Fibroblast of lung (primary cell): ENCODE data around the gene THOP1. TPM values are rescaled to one million over a fixed set of nuclear protein-coding genes. Genes with fewer than 3 reads are reported as not detected.

Experiments used
- DNase-seq, 2 donors: peaks; one replicate each; pipeline versions ENCODE4 v3.0.0 to v3.0.0-alpha.2; 2010; ENCODE audit warnings: low read depth in 2 of 2
- H2AFZ ChIP-seq: 2 replicates; pipeline ENCODE4 v1.5.1; 2012; ENCODE audit warnings: low read length, control low read depth, inconsistent platforms
- H3K27ac ChIP-seq: 2 replicates; pipeline ENCODE4 v1.5.1; 2011; ENCODE audit warnings: low read length, control low read depth; ENCODE audit not compliant: insufficient read depth
- H3K27me3 ChIP-seq: 2 replicates; pipeline ENCODE4 v1.5.1; 2011; ENCODE audit warnings: mild to moderate bottlenecking, low read length; ENCODE audit not compliant: control insufficient read depth, insufficient read depth
- H3K36me3 ChIP-seq: 2 replicates; pipeline ENCODE4 v1.5.1; 2011; ENCODE audit warnings: low read length; ENCODE audit not compliant: control insufficient read depth, insufficient read depth
- H3K4me1 ChIP-seq: 2 replicates; pipeline ENCODE4 v1.5.1; 2011; ENCODE audit warnings: low read length; ENCODE audit not compliant: control insufficient read depth, insufficient read depth; ENCODE audit errors: extremely low read depth
- H3K4me2 ChIP-seq: 2 replicates; pipeline ENCODE4 v1.5.1; 2011; ENCODE audit warnings: low read length, control low read depth; ENCODE audit not compliant: insufficient read depth; ENCODE audit errors: extremely low read depth
- H3K4me3 ChIP-seq, 4 experiments: fragments of 200-600 bp in 1 of 4; sonication (generic) in 1 of 4; replicated peaks in 1 of 4; 2 replicates each; pipeline ENCODE4 v1.5.1; 2011 to 2016; ENCODE audit warnings: low read length in 4 of 4, low read depth in 3 of 4, mild to moderate bottlenecking in 3 of 4, control low read depth in 2 of 4, inconsistent platforms in 1 of 4, mixed read lengths in 1 of 4; ENCODE audit not compliant: insufficient read depth in 1 of 4; ENCODE audit errors: control extremely low read depth in 1 of 4
- H3K79me2 ChIP-seq: 2 replicates; pipeline ENCODE4 v1.5.1; 2012; ENCODE audit warnings: mild to moderate bottlenecking, low read length, inconsistent platforms; ENCODE audit not compliant: control insufficient read depth, insufficient read depth
- H3K9ac ChIP-seq: 2 replicates; pipeline ENCODE4 v1.5.1; 2011; ENCODE audit warnings: mild to moderate bottlenecking, low read length, control low read depth; ENCODE audit not compliant: insufficient read depth
- H3K9me3 ChIP-seq: 2 replicates; pipeline ENCODE4 v1.5.1; 2012; ENCODE audit warnings: low read depth, low read length; ENCODE audit not compliant: control insufficient read depth, insufficient read depth
- H4K20me1 ChIP-seq: 2 replicates; pipeline ENCODE4 v1.5.1; 2011; ENCODE audit warnings: low read length; ENCODE audit not compliant: control insufficient read depth, insufficient read depth; ENCODE audit errors: extremely low read depth
- CTCF ChIP-seq, 2 donors: IDR thresholded peaks in 1 of 2; conservative IDR thresholded peaks in 1 of 2; 1 replicate in 1 of 2; 2 replicates in 1 of 2; pipeline ENCODE4 v1.5.1; 2011 to 2012; ENCODE audit warnings: low read length in 2 of 2, control low read depth in 1 of 2, inconsistent platforms in 1 of 2, low read depth in 1 of 2, mild to moderate bottlenecking in 1 of 2
- EZH2 ChIP-seq: IDR thresholded peaks from 2 replicates; pipeline ENCODE4 v1.5.1; 2012; ENCODE audit warnings: low read length, control low read depth, mild to moderate bottlenecking; ENCODE audit errors: missing control alignments
- polyA plus RNA-seq, 2 donors: library from polyadenylated mRNA; depleted of rRNA in 1 of 2; stranded (reverse) in 1 of 2; unstranded in 1 of 2; fragments of >200 nt; gene quantifications; 2 replicates each; pipeline ENCODE4 v1.2.1, GENCODE V29; 2011 to 2012; ENCODE audit warnings: missing spikeins in 1 of 2
- total RNA-seq: library from RNA; depleted of rRNA; stranded (reverse); fragments of >200 nt; gene quantifications from 2 replicates; pipeline ENCODE4 v1.2.1, GENCODE V29; 2014

The THOP1 gene
- total and polyA plus RNA-seq, 2 donors (not counting 1 experiment from before 2014, with no cell fraction given), result 23.6 to 49.5 TPM

- Histone ChIP-seq H3K9me3 (no peaks in the 10 kb centered on the region), H3K4me2 (no peak overlapping the region), H3K27me3 (no peaks in the 10 kb centered on the region), H4K20me1 (no peaks in the 10 kb centered on the region), H3K4me3 (no peak overlapping the region), H3K9ac (no peak overlapping the region), H2AFZ (no peak overlapping the region), H3K4me1 (no peaks in the 10 kb centered on the region), H3K79me2 (no peaks in the 10 kb centered on the region), H3K27ac (no peak overlapping the region), H3K36me3 (no peaks in the 10 kb centered on the region)
- no peak for TF ChIP-seq EZH2
- TF ChIP-seq CTCF (conservative IDR thresholded peaks at IDR 0.05 in 1 of 2, IDR thresholded peaks at IDR 0.05 in 1 of 2; ENCODE audit: low read depth in 1 of 2, low read length in 2 of 2), result no peak
- no peak for DNase-seq
These were observed 38.0 kb upstream of the THOP1 start for GRCh38 chr19:2747349-2747748.

GRCh38 chr19:2750808-2751437 is 34.4 kb upstream of the THOP1 start:
- Histone ChIP-seq H3K27me3 (no peaks in the 10 kb centered on the region), H3K36me3 (peaks cover 10% of the 10 kb centered on the region), H3K4me1 (no peaks in the 10 kb centered on the region), H3K27ac (no peak overlapping the region), H2AFZ (no peak overlapping the region), H3K79me2 (no peaks in the 10 kb centered on the region), H3K9me3 (no peaks in the 10 kb centered on the region), H3K9ac (no peak overlapping the region), H4K20me1 (no peaks in the 10 kb centered on the region), H3K4me2 (no peak overlapping the region), H3K4me3 (no peak overlapping the region)
- no peak for DNase-seq
- TF ChIP-seq EZH2 (no peak), CTCF (conservative IDR thresholded peaks at IDR 0.05 in 1 of 2, IDR thresholded peaks at IDR 0.05 in 1 of 2; ENCODE audit: low read depth in 1 of 2, low read length in 2 of 2) (no peak)

GRCh38 chr19:2751438-2751830 is 33.9 kb upstream of the THOP1 start:
- no peak overlapping the region for H3K4me3 ChIP-seq

More at GRCh38 chr19:2751438-2751830, 33.9 kb upstream of the THOP1 start:
- H3K27ac ChIP-seq, result no peak overlapping the region
- DNase-seq, result no peak
- H3K79me2 ChIP-seq, result no peaks in the 10 kb centered on the region
- H3K4me1 ChIP-seq, result no peaks in the 10 kb centered on the region
- H3K4me2 ChIP-seq, result no peak overlapping the region
- H3K27me3 ChIP-seq, result no peaks in the 10 kb centered on the region
- H3K9ac ChIP-seq, result no peak overlapping the region
- TF ChIP-seq CTCF (conservative IDR thresholded peaks at IDR 0.05 in 1 of 2, IDR thresholded peaks at IDR 0.05 in 1 of 2; ENCODE audit: low read depth in 1 of 2, low read length in 2 of 2) (no peak), EZH2 (no peak)
- no peak overlapping the region for H2AFZ ChIP-seq
- H4K20me1 ChIP-seq, result no peaks in the 10 kb centered on the region
- H3K36me3 ChIP-seq, result peaks cover 10% of the 10 kb centered on the region
- H3K9me3 ChIP-seq, result no peaks in the 10 kb centered on the region
